Fibroblast of lung (primary cell): ENCODE measurements around the gene GFPT2.

Experiments used
- EZH2 ChIP-seq: IDR thresholded peaks from 2 replicates; pipeline ENCODE4 v1.5.1; 2012; ENCODE audit warnings: low read length, control low read depth, mild to moderate bottlenecking; ENCODE audit errors: missing control alignments
- TF ChIP-seq, protein P1 (sequence below), 2 donors: IDR thresholded peaks in 1 of 2; conservative IDR thresholded peaks in 1 of 2; 1 replicate in 1 of 2; 2 replicates in 1 of 2; pipeline ENCODE4 v1.5.1; 2011 to 2012; ENCODE audit warnings: low read length in 2 of 2, control low read depth in 1 of 2, inconsistent platforms in 1 of 2, low read depth in 1 of 2, mild to moderate bottlenecking in 1 of 2

DNA sequence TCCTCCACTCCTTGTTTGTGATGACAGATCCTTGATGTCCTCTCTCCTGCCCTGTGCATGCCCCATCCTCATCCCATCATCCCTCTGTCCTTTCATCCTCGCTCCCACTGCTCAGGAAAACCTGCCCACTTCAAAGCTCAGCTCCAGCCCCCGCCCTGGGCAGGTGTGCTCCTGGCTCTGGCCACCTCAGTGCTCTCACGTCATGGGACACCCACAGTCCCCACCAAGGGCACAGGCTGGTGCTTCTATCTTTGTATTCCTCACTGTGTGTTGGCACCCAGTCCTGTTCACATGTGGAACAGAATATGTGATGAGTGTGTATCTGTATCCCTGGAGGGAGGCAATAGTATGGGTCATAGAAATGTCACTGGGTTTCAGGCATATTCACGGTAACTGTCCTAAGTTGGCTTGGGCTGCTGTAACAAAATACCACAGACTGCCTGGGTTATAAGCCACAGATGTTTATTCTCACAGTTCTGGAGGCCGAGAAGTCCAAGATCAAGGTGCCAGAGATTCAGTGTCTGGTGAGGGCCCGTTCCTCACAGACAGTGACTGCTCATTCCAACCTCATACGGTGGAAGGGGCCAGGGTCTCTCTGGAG is 13.5 kb downstream of the GFPT2 start:
- TF ChIP-seq, protein P1, sequence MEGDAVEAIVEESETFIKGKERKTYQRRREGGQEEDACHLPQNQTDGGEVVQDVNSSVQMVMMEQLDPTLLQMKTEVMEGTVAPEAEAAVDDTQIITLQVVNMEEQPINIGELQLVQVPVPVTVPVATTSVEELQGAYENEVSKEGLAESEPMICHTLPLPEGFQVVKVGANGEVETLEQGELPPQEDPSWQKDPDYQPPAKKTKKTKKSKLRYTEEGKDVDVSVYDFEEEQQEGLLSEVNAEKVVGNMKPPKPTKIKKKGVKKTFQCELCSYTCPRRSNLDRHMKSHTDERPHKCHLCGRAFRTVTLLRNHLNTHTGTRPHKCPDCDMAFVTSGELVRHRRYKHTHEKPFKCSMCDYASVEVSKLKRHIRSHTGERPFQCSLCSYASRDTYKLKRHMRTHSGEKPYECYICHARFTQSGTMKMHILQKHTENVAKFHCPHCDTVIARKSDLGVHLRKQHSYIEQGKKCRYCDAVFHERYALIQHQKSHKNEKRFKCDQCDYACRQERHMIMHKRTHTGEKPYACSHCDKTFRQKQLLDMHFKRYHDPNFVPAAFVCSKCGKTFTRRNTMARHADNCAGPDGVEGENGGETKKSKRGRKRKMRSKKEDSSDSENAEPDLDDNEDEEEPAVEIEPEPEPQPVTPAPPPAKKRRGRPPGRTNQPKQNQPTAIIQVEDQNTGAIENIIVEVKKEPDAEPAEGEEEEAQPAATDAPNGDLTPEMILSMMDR (conservative IDR thresholded peaks at IDR 0.05 in 1 of 2, IDR thresholded peaks at IDR 0.05 in 1 of 2; ENCODE audit: low read depth in 1 of 2, low read length in 2 of 2): no peak
- no peak for TF ChIP-seq EZH2
